ENCODE measurements around the gene ZEB2. TPM values are rescaled to one million over a fixed set of nuclear protein-coding genes. Genes with fewer than 3 reads are reported as not detected.
A peak's percentile ranks its signal among the peaks of the same experiment; 100 is the strongest.

Gene ZEB2
- total and polyA plus RNA-seq, 2 donors (not counting 3 experiments of a cell fraction or from before 2014, with no cell fraction given) = 17.9 to 49.6 TPM

- Histone ChIP-seq H3K36me3 (ENCODE audit: control insufficient read depth in 2 of 2, extremely low read depth in 1 of 2, insufficient read depth in 2 of 2, low read length in 2 of 2) (peaks cover 0 to 1% of the 10 kb centered on the region in 2 experiments), H3K4me2 (ENCODE audit: insufficient read depth, low read length) (no peak overlapping the region), H3K27me3 (ENCODE audit: control insufficient read depth in 2 of 2, insufficient read depth in 2 of 2, low read length in 2 of 2) (no peaks in the 10 kb centered on the region), H3K4me3 (replicated peaks in 1 of 3; ENCODE audit: insufficient read depth in 1 of 3, low read depth in 1 of 3, low read length in 3 of 3) (no peak overlapping the region), H3K9ac (replicated peaks; ENCODE audit: extremely low read depth, insufficient read depth, low read length) (peak overlapping the region; percentile 13), H3K27ac (ENCODE audit: insufficient read depth, low read depth, low read length) (no peak overlapping the region), H3K9me3 (replicated peaks; ENCODE audit: control insufficient read depth, insufficient read depth, low read length) (no peaks in the 10 kb centered on the region), H3K4me1 (ENCODE audit: control insufficient read depth, extremely low read depth, insufficient read depth, low read length) (no peaks in the 10 kb centered on the region), H2AFZ (ENCODE audit: low read depth, low read length) (no peak overlapping the region), H3K9me1 (replicated peaks; ENCODE audit: control insufficient read depth, extremely low read depth, insufficient read depth, low read length) (no peaks in the 10 kb centered on the region), H3K79me2 (ENCODE audit: control insufficient read depth, insufficient read depth, low read length) (peaks cover 2% of the 10 kb centered on the region), H4K20me1 (replicated peaks; ENCODE audit: control insufficient read depth, extremely low read depth, insufficient read depth, low read length) (no peaks in the 10 kb centered on the region)
- dilution Hi-C loops (cut with MboI; ENCODE audit: extremely low pct_ligation_motif_present, low sequenced_read_pairs) = no loop called here
- intact Hi-C loops (cut with micrococcal nuclease) = no loop called here
- no TSS peak for BruUV-seq (replicated peaks)
- DNase-seq (ENCODE audit: low read depth, low spot score) (peak; percentile 36), FAIRE-seq (no peak)
- ChIA-PET CTCF (interaction anchor here (0.7 to 2.5 kb wide), 3 partner anchors 9 to 43 kb away, joined by 3 to 11 read pairs (median 3); no protein-coding TSS in a partner anchor), POLR2A (no interaction called here)
- TF ChIP-seq GATA2 (IDR thresholded peaks at IDR 0.05; ENCODE audit: insufficient read depth, insufficient read length, low read depth, low read length) (no peak), EZH2 (IDR thresholded peaks at IDR 0.05; ENCODE audit: borderline replicate concordance, low read depth, low read length, severe bottlenecking) (no peak), CTCF (IDR thresholded peaks at IDR 0.05; ENCODE audit: extremely low read depth in 1 of 2, insufficient read depth in 1 of 2, low read depth in 1 of 2, low read length in 2 of 2) (no peak), MAX (IDR thresholded peaks at IDR 0.05; ENCODE audit: insufficient read depth, insufficient read length) (no peak)
Measured at GRCh38 chr2:144470334-144470733, 49.6 kb downstream of the ZEB2 start.

GRCh38 chr2:144469798-144470197, 50.1 kb downstream of the ZEB2 start:
- intact Hi-C loops (cut with micrococcal nuclease) (no loop called here), dilution Hi-C loops (cut with MboI; ENCODE audit: extremely low pct_ligation_motif_present, low sequenced_read_pairs) (no loop called here)
- no peaks in the 10 kb centered on the region for H3K4me1 ChIP-seq (ENCODE audit: control insufficient read depth, extremely low read depth, insufficient read depth, low read length)
- no peak overlapping the region for H3K9ac ChIP-seq (replicated peaks; ENCODE audit: extremely low read depth, insufficient read depth, low read length)
- no peaks in the 10 kb centered on the region for H3K27me3 ChIP-seq (ENCODE audit: control insufficient read depth in 2 of 2, insufficient read depth in 2 of 2, low read length in 2 of 2)
- FAIRE-seq (no peak), DNase-seq (ENCODE audit: low read depth, low spot score) (peak; percentile 14)
- H2AFZ ChIP-seq (ENCODE audit: low read depth, low read length) = no peak overlapping the region
- ChIA-PET POLR2A (no interaction called here), CTCF (interaction anchor here (0.7 to 2.5 kb wide), 4 partner anchors 9 to 43 kb away, joined by 3 to 11 read pairs (median 4); no protein-coding TSS in a partner anchor)
- no peak overlapping the region for H3K4me3 ChIP-seq (replicated peaks in 1 of 3; ENCODE audit: insufficient read depth in 1 of 3, low read depth in 1 of 3, low read length in 3 of 3)
- no TSS peak for BruUV-seq (replicated peaks)
- H4K20me1 ChIP-seq (replicated peaks; ENCODE audit: control insufficient read depth, extremely low read depth, insufficient read depth, low read length) = no peaks in the 10 kb centered on the region
- no peaks in the 10 kb centered on the region for H3K9me1 ChIP-seq (replicated peaks; ENCODE audit: control insufficient read depth, extremely low read depth, insufficient read depth, low read length)
- H3K36me3 ChIP-seq (ENCODE audit: control insufficient read depth in 2 of 2, extremely low read depth in 1 of 2, insufficient read depth in 2 of 2, low read length in 2 of 2) = peaks cover 0 to 1% of the 10 kb centered on the region in 2 experiments
- H3K4me2 ChIP-seq (ENCODE audit: insufficient read depth, low read length) = no peak overlapping the region
- no peak overlapping the region for H3K27ac ChIP-seq (ENCODE audit: insufficient read depth, low read depth, low read length)
- no peak for TF ChIP-seq JUN (IDR thresholded peaks at IDR 0.05; ENCODE audit: borderline replicate concordance, insufficient read depth, insufficient read length, low read depth)
- TF ChIP-seq GATA2 (IDR thresholded peaks at IDR 0.05; ENCODE audit: insufficient read depth, insufficient read length, low read depth, low read length) = no peak
- no peak for TF ChIP-seq MAX (IDR thresholded peaks at IDR 0.05; ENCODE audit: insufficient read depth, insufficient read length)
- TF ChIP-seq POLR2A (IDR thresholded peaks at IDR 0.05; ENCODE audit: low read depth, low read length) = no peak
- TF ChIP-seq MYC (IDR thresholded peaks at IDR 0.05; ENCODE audit: low read depth, low read length) = no peak
- no peak for TF ChIP-seq POLR2AphosphoS5 (IDR thresholded peaks at IDR 0.05; ENCODE audit: insufficient read depth, low read depth, low read length)
- TF ChIP-seq EZH2 (IDR thresholded peaks at IDR 0.05; ENCODE audit: borderline replicate concordance, low read depth, low read length, severe bottlenecking) = no peak
- no peak for TF ChIP-seq FOS (IDR thresholded peaks at IDR 0.05; ENCODE audit: borderline replicate concordance, insufficient read depth, low read length)
- no peak for TF ChIP-seq CTCF (IDR thresholded peaks at IDR 0.05; ENCODE audit: extremely low read depth in 1 of 2, insufficient read depth in 1 of 2, low read depth in 1 of 2, low read length in 2 of 2)
- H3K79me2 ChIP-seq (ENCODE audit: control insufficient read depth, insufficient read depth, low read length) = peaks cover 2% of the 10 kb centered on the region
- no peaks in the 10 kb centered on the region for H3K9me3 ChIP-seq (replicated peaks; ENCODE audit: control insufficient read depth, insufficient read depth, low read length)

Measured in endothelial cell of umbilical vein (primary cell).